WTC11 (cell line): Measurements from ENCODE around the gene HS2ST1. TPM values are rescaled to one million over a fixed set of nuclear protein-coding genes. Genes with fewer than 3 reads are reported as not detected.
"Not testable (repeated sequence)": the region's sequence is repeated elsewhere in the genome, so short reads cannot be mapped to it uniquely, and the experiment has no call there.

Source experiments
- ATAC-seq: fragments of 200-7000 bp; cut with Tn5 transposase; 2 replicates; pipeline ENCODE4 v1.10.0; 2021; ENCODE audit warnings: mild to moderate bottlenecking, moderate library complexity
- CTCF ChIA-PET: fragments of 300-600 bp; sonication (Branson Sonifier 250); formaldehyde crosslinking; loops from one replicate; lab custom pipeline; 2021; ENCODE audit warnings: antibody characterized with exemption; lab: Charles Lee
- POLR2A ChIA-PET: fragments of 350-600 bp; sonication (Branson Sonifier 250); formaldehyde crosslinking; loops from one replicate; lab custom pipeline; 2021; ENCODE audit warnings: antibody characterized with exemption; lab: Charles Lee
- DNase-seq: peaks from one replicate; pipeline ENCODE4 v3.0.0; 2021; ENCODE audit warnings: low spot score
- H3K27ac Mint-ChIP-seq: 2 replicates; pipeline ENCODE4 v1.8.0; 2021; ENCODE audit warnings: mixed read lengths
- H3K27me3 Mint-ChIP-seq: 2 replicates; pipeline ENCODE4 v1.8.0; 2021; ENCODE audit warnings: low read depth, mild to moderate bottlenecking, moderate library complexity, mixed read lengths
- H3K36me3 Mint-ChIP-seq: 2 replicates; pipeline ENCODE4 v1.8.0; 2021; ENCODE audit warnings: mixed read lengths
- H3K4me1 Mint-ChIP-seq: 2 replicates; pipeline ENCODE4 v1.8.0; 2022; ENCODE audit warnings: mixed read lengths
- H3K4me3 Mint-ChIP-seq: 2 replicates; pipeline ENCODE4 v1.8.0; 2021; ENCODE audit warnings: mild to moderate bottlenecking, moderate library complexity, mixed read lengths
- H3K9me3 Mint-ChIP-seq: 2 replicates; pipeline ENCODE4 v1.8.0; 2021; ENCODE audit warnings: mixed read lengths
- AR ChIP-seq: fragments of 250-450 bp; sonication (Bioruptor Pico); IDR thresholded peaks from 2 replicates; pipeline ENCODE4 v1.9.0; 2021; ENCODE audit warnings: mild to moderate bottlenecking
- GRHL2 ChIP-seq: fragments of 250-450 bp; sonication (Bioruptor Pico); IDR thresholded peaks from 2 replicates; pipeline ENCODE4 v1.8.0; 2022; ENCODE audit warnings: mild to moderate bottlenecking, moderate library complexity; ENCODE audit not compliant: insufficient replicate concordance, severe bottlenecking
- NR2C2 ChIP-seq: sonication (generic); formaldehyde crosslinking; IDR thresholded peaks from 2 replicates; pipeline ENCODE4 v1.8.0; 2022; ENCODE audit warnings: mild to moderate bottlenecking, missing genetic modification reagents
- OVOL2 ChIP-seq: fragments of 250-450 bp; sonication (Bioruptor Pico); IDR thresholded peaks from 2 replicates; pipeline ENCODE4 v1.9.0; 2021; ENCODE audit warnings: mild to moderate bottlenecking, borderline replicate concordance
- PREB ChIP-seq: sonication (generic); formaldehyde crosslinking; IDR thresholded peaks from 2 replicates; pipeline ENCODE4 v1.8.1; 2022; ENCODE audit warnings: mild to moderate bottlenecking, missing genetic modification reagents, moderate library complexity, borderline replicate concordance
- RORB ChIP-seq: fragments of 250-450 bp; sonication (Bioruptor Pico); IDR thresholded peaks from 2 replicates; pipeline ENCODE4 v1.9.0; 2021; ENCODE audit warnings: mild to moderate bottlenecking
- TEAD1 ChIP-seq: sonication (generic); formaldehyde crosslinking; IDR thresholded peaks from 2 replicates; pipeline ENCODE4 v1.8.0; 2022; ENCODE audit warnings: mild to moderate bottlenecking, missing genetic modification reagents
- ZMAT4 ChIP-seq: fragments of 250-450 bp; sonication (Bioruptor Pico); IDR thresholded peaks from 2 replicates; pipeline ENCODE4 v1.9.0; 2021; ENCODE audit warnings: mild to moderate bottlenecking
- ZNF121 ChIP-seq: sonication (generic); formaldehyde crosslinking; IDR thresholded peaks from 2 replicates; pipeline ENCODE4 v1.8.0; 2023; ENCODE audit warnings: missing genetic modification reagents
- ZNF512 ChIP-seq: sonication (generic); formaldehyde crosslinking; IDR thresholded peaks from 2 replicates; pipeline ENCODE4 v1.8.1; 2022; ENCODE audit warnings: missing genetic modification reagents, borderline replicate concordance
- total RNA-seq: library from RNA; stranded (reverse); gene quantifications from 3 replicates; pipeline ENCODE4 v1.2.3, GENCODE V29; 2021

HS2ST1 gene
- total RNA-seq, 1 experiment from 2014 or later, result 24.7 TPM

GRCh38 chr1:87024936-87025540 lies 110.6 kb downstream of the HS2ST1 start:
- ATAC-seq, result peak; percentile 94
- Mint-ChIP-seq H3K9me3 (no peaks in the 10 kb centered on the region), H3K4me1 (peaks cover 14% of the 10 kb centered on the region), H3K27ac (peak overlapping the region; percentile 26; the same call in 1 of the 2 replicates), H3K36me3 (no peaks in the 10 kb centered on the region), H3K4me3 (no peak overlapping the region), H3K27me3 (no peaks in the 10 kb centered on the region)
- CTCF ChIA-PET, result interaction anchor here (0.8 to 1.0 kb wide), 6 partner anchors 9 to 214 kb away, joined by 3 to 6 read pairs (median 4); no protein-coding TSS in a partner anchor
- no peak for TF ChIP-seq GRHL2 (CRISPR knock-in tag)
- POLR2A ChIA-PET, result no interaction called here
- no peak for DNase-seq

- CTCF ChIA-PET, ATAC-seq, DNase-seq, H3K4me3 Mint-ChIP-seq, H3K4me1 Mint-ChIP-seq, H3K9me3 Mint-ChIP-seq, H3K27ac Mint-ChIP-seq, POLR2A ChIA-PET, H3K27me3 Mint-ChIP-seq, H3K36me3 Mint-ChIP-seq: not testable (repeated sequence)
Observed at GRCh38 chr1:87027561-87027960, 113.1 kb downstream of the HS2ST1 start.

GRCh38 chr1:87028576-87028975 lies 114.1 kb downstream of the HS2ST1 start:
- POLR2A ChIA-PET, result no interaction called here
- TF ChIP-seq RORB (no peak), TEAD1 (CRISPR knock-in tag) (no peak), AR (CRISPR knock-in tag) (no peak), OVOL2 (no peak), NR2C2 (CRISPR knock-in tag) (no peak), PREB (no peak), ZNF512 (CRISPR knock-in tag) (no peak)
- ATAC-seq, result no peak
- no peak overlapping the region for H3K27ac Mint-ChIP-seq
- no peak for DNase-seq
- CTCF ChIA-PET, result no interaction called here
- no peaks in the 10 kb centered on the region for H3K36me3 Mint-ChIP-seq
- H3K27me3 Mint-ChIP-seq, result no peaks in the 10 kb centered on the region
- no peaks in the 10 kb centered on the region for H3K9me3 Mint-ChIP-seq
- H3K4me3 Mint-ChIP-seq, result no peak overlapping the region
- H3K4me1 Mint-ChIP-seq, result peaks cover 10% of the 10 kb centered on the region

- no peak for DNase-seq
- POLR2A ChIA-PET, result no interaction called here
- CTCF ChIA-PET, result no interaction called here
- TF ChIP-seq ZNF121 (CRISPR knock-in tag), result peak; percentile 75
- TF ChIP-seq ZMAT4, result no peak
- TF ChIP-seq, all 79 proteins: peak for 1
- no peak for ATAC-seq
- Mint-ChIP-seq H3K4me3 (no peak overlapping the region), H3K4me1 (peaks cover 4% of the 10 kb centered on the region; the same call in 1 of the 2 replicates), H3K9me3 (no peaks in the 10 kb centered on the region), H3K27ac (no peak overlapping the region), H3K27me3 (no peaks in the 10 kb centered on the region), H3K36me3 (no peaks in the 10 kb centered on the region)
Observed at GRCh38 chr1:87030740-87031690, 116.6 kb downstream of the HS2ST1 start.
